Stimulated activated CD4-positive, alpha-beta T cell treated with anti-CD3 and anti-CD28 coated beads, Interleukin-15, amount 100 ng/mL, for 24 hours (primary cell): ENCODE measurements around the gene NRCAM.
"Not testable (repeated sequence)": the region's sequence is repeated elsewhere in the genome, so short reads cannot be mapped to it uniquely, and the experiment has no call there.

ENCODE experiments used
- DNase-seq: peaks from one replicate; pipeline ENCODE4 v3.0.0-alpha.2; 2020

The NRCAM gene

DNA sequence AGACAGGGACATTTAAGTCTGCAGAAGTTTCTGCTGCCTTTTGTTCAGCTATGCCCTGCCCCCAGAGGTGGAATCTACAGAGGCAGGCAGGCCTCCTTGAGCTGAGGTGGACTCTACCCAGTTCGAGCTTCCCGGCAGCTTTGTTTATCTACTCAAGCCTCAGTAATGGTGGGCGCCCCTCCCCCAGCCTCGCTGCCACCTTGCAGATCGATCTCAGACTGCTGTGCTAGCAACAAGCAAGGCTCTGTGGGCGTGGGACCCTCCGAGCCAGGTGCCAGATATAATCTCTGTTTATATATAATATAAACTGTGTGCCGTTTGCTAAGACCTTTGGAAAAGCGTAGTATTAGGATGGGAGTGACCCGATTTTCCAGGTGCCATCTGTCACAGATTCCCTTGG is 63.1 kb downstream of the NRCAM start:
- not testable (repeated sequence) for DNase-seq

DNA sequence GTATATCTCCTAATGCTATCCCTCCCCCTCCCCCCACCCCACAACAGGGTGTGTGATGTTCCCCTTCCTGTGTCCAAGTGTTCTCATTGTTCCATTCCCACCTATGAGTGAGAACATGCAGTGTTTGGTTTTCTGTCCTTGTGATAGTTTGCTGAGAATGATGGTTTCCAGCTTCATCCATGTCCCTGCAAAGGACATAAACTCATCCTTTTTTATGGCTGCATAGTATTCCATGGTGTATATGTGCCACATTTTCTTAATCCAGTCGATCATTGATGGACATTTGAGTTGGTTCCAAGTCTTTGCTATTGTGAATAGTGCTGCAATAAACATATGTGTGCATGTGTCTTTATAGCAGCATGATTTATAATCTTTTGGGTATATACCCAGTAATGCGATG is 68.5 kb downstream of the NRCAM start:
- not testable (repeated sequence) for DNase-seq

DNA sequence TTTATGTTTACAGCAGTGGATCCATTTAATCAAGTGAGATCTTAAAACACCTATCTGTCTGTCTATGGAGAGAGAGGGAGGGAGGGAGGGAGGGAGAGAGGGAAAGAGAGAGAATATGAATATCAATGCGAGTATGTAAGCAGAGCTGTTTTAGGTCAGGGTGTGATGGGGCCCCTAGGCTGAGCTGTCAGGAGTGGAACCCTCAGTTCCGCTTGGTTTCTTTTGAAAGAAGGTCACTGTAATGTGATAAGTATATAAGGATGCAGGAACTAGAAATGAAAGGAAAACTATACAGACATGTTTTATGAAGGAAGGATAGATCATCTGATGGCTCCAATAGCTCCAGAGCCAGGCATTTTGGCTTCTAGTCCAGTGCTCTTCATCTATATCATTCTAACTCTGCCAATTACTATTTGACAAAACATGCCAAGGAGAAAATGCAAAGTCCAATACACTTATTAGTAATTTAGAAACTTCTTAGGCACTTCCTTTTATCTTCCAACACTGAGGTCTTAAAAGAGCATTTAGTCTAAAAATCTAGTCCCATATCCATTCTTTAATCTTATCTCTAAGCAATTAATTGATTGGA is 70.3 kb downstream of the NRCAM start:
- no peak for DNase-seq

DNA sequence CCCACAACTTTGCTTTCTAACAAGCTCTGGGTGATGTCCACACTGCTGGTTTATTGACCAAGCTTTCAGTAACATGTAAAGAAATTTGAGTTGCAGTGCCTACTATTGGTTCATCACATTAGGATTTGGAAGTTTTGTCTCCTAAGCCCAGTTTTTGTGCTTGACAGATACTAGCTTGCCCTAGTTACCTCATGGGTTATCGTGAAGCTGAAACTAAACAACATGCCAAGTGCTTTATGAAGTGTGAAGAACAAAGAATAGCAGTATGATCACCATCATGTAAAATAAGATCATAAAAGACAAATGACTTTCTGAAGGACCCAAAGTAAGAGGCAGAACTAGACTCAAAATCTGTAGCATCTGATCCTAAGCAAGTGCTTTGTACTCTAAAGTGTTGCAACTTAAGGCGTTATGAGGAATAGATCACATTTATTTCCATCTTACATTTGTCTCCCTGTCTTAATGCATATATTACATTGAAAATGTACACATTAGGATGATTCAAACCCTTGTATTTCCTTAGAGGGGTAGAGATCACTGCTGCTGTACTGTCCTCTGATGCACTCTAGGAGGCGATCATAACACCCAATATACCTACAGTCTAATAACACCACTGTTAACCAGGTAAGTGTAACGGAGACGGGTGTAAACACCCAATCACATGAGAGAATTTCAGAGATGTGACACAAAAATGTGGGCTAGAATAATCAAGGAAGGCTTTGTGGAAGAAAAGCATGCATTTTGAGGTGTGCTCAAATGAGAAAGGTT is 71.3 kb downstream of the NRCAM start:
- DNase-seq, result no peak

DNA sequence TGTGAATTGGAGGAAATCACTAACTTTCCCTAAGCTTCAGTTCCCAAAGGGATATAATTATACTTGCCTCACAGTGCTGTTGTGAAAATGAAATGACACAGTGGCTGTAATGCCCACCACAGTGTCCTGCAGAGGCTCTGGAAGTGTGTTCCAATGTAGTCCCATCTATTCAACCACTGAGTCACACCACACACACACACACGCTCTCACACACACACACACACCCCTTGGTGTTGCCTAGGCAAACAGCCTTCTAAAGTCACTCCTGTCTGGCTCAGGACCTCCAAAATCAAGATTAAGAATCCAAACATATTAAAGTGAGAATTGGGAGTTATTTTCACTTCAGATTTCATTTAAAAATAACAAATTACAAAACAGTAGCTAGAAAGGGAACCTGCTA is 73.3 kb downstream of the NRCAM start:
- no peak for DNase-seq

DNA sequence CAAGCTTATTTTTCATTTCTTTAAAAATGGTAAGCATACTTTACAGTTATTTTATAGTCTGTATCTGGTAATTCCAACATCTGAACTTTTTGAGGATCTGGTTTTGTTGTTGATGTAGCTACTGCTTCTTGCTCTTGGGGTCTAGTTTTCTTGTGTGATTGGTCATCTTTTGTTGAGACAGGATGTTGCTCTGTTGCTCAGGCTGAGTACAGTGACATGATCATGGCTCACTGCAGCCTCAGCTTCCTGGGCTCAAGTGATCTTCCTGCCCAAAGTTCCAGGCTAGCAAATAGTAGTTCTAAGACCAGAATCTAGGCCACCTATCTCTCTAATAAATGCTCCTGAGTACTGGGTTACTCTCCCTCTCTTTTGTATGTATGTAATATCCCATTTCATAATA is 75.7 kb downstream of the NRCAM start:
- DNase-seq, result no peak

DNA sequence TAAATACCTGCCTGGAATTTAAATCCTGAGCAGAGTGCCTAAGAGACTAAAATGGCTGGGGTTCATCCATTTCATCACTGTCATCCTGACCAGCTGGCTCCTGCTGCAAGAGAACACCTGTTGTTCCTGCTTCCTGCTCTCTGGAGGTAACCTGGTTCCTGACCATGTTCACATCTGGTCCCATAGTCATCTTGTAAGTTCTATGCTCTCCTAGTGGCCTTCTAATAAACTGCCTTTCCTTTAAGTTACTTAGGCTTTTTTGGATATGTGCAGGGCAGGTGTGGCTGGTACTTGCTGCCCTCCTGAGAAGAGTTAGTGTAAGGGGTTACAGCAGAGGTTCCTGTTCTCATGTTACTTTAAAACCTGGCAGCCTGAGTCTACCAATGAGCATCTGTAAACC is 80.0 kb downstream of the NRCAM start:
- no peak for DNase-seq

DNA sequence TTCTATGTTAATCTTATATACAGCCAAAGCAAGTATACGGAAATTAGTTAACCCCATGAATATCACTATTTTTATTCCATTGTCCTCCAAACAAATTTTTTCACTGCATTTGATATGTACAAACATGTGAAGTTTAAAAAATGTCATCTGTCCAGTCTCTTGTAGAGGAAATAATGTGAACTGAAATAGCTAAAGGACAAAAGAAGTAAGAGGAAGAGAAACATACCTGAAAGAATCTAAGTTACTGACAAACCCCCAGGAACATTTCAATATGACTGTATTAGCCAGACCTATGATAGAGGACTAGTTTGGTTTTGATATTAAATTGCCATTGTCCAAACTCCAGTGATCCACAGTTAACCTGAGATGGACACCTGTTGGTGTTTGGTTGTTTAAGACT is 80.6 kb downstream of the NRCAM start:
- no peak for DNase-seq

DNA sequence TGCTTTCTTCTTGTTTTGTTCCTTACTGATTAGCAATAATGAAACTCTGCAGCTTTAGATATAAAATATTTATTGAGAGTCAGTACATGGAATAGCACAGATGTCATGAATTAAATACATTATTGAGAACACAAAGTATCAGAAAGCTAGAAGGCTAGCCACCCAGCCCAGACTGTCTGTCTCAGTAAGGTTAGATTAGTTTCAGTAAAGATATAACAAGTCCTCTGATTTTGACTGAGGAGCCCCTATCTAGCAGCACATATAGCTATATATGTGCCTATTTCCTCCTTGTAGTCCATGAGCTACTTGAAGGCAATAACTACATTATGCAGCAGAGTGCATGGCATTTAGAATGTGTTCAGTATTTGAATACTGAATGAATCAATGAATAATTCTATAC is 81.3 kb downstream of the NRCAM start:
- DNase-seq, result no peak

DNA sequence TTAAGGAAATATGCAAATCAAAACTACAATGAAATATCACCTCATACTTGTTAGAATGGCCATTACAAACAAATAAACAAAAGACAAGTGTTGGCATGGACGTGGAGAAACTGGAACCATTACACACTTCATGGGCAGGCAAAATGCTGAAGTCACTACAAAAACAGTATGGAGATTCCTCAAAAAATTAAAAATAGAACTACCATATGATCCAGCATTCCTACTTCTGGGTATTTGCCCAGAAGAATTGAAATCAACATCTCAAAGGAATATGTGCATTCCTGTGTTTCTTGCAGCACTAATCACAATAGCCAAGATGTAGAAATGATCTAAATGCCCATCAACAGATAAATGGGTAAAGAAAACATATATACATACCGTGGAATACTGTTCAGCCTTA is 83.6 kb downstream of the NRCAM start:
- DNase-seq, result no peak

DNA sequence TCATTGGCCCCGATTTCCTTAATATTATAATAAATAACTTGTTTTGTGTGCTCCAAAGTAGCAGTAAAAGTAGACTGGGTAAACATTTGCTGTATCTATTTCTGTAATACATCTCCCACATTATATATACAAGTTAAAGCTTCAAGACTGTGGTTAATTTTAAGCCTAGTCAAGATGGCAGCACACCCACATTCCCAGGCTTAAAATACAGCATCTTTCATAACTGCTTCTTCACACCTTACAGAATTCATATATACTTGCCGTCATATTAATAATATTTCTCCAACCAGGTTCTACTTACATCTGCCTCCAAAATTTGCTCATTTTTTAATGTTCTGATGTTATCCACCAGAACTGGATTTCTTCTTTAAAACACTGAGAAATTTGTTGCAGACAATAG is 85.6 kb downstream of the NRCAM start:
- no peak for DNase-seq

DNA sequence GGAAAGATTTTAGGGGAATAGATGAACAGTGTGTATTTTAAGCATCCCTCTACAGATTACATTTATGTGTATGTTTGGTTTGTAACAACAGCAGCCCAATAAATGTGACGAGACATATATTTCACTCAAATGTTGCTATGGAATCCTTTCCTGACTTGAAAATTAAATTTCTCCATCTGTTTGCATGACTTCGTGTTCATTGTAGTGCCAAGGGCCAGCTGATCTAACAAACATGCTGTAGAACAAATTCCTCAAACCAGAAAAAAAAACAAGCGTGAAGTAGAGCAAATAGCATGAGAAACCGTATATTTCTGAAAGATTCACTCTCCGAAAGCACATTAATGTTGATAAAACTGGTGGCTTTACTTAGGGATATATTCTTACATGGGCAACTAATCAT is 87.8 kb downstream of the NRCAM start:
- no peak for DNase-seq

DNA sequence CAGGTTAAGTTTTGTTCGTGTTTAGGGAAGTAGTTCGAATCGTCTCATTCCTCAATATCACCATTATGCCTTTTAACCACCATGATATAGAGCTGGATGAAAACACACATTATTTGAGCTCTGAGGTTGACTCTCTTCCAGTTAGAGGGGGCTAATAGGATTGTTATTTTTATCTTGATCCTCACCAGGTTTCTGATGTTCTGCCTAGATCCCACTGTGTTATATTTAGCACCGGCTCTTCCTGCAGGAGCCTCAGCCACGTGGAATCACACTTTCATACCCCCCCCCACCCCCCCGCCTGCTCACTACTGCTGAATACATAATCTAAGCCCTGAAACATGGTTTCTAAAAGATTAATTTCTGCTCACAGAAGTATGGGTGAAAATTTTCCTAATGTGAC is 88.3 kb downstream of the NRCAM start:
- no peak for DNase-seq

DNA sequence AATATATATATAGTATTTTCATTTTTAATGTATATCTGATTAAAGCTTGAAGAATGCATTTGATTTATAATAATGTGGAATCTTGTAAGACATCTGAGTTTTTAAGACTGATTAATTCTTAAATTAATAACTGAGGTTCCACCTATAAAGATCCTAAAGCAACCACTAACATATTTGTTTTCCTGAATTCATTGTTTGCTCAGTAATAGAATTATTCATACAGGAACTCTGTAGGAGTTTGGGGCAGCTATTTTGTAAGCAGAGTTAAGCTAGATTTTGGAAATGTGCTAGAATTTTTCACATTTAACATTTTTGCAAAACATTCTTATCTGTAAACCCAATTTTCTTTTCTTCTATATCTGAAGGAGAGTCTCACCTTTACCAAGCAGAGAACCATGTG is 88.9 kb downstream of the NRCAM start:
- no peak for DNase-seq

DNA sequence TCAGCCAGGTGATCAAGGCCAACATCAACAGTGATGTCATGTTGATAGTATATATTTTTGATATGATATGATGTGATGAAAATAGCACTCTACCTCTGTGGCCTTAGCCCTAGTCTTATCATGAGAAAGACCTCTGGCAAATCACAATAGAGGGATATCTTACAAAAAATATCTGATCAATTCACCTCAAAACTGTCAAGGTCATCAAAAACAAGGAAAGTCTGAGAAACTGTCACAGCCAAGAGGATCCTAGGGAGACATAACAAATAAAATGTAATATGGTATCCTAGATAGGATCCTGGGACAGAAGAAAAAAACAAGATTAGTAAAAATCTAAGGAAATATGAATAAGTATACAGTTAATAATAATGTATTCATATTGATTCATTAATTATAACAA is 92.6 kb downstream of the NRCAM start:
- DNase-seq, result no peak

DNA sequence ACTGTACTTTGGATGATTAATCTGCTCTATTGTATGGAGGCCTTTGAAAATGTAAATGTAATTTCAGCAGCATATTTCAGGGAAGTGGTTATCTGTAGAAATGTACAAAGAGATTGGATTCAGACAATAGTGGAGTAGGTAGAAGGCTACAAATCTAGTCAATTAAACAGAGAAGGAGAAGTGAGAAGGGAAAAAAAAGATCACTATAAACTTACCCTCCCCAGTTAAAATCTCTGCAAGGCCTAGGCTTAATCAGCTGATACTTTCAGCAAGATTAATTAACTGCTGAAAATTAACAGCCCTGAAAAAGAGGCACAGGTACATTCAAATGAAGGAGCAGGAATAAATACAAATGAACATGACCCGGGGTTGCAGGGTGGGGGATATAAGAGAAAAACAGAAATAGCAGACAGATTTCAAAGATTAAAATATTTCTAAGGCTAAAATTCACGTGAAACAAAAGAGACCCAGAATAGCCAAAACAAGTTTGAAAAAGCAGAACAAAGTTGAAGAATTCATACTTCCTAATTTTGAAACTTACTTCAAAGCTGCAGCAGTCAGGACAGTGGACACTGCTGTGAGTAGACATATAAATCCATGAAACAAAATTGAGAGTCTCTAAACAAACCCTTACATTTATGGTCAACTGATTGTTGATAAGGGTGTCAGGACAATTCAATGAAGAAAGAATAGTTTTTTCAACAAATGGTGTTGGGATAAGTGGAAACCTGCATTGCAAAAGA is 96.0 kb downstream of the NRCAM start:
- DNase-seq, result no peak

DNA sequence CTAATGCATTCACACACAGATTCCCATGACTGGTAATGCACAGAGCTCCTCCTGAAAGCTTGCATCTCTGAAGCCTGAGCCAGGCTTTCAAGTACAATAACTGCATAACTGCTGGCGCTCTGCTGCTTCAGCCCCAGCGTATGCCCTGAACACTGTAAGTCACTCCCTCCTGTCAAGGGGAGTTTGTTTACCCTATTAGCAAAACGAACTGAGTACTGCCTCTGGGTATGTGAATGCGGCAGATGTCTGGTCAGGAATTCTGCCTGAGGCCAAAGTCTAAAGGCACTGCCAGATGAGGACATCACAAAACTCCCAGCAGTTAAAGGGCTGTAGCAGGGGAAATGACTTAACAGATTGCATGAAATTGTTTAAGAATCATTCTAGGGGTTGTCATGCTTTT is 97.7 kb downstream of the NRCAM start:
- no peak for DNase-seq

DNA sequence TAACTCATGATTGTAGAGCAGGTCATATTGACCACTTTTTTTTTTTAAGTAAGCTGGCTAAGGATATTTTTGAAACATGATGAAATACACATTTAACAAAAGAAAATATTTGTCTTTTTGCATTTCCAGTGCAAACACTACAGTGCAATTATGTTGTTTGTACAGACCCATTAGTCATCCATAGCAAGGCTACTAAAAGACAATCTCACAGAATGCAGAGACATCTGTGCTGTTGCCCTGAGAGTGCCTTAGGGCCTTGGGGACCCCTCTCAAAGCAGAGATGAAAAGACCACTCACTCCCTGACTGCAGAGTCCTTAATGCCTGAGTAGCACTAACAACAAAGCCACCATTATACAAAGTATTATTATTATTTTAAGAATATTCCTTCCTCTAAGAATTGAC is 104.5 kb downstream of the NRCAM start:
- no peak for DNase-seq

DNA sequence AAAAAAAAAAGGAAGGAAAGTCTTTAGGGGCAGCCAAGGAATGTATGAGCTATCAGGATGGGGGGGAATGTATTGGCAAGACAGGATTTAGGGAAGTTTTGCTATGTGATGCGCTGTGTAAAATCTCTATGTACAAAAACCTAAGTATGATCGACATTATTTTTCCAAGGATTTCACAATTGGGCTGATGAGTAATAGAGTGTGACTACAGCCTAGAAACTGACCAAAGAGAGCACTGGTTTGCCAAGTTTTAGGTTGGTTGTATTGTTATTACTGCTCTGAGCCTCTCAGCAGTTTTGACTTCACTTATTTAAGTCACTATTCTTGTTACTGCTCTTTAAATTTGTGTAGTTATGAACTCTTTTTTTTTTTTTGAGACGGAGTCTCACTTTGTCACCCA is 107.3 kb downstream of the NRCAM start:
- DNase-seq, result no peak

DNA sequence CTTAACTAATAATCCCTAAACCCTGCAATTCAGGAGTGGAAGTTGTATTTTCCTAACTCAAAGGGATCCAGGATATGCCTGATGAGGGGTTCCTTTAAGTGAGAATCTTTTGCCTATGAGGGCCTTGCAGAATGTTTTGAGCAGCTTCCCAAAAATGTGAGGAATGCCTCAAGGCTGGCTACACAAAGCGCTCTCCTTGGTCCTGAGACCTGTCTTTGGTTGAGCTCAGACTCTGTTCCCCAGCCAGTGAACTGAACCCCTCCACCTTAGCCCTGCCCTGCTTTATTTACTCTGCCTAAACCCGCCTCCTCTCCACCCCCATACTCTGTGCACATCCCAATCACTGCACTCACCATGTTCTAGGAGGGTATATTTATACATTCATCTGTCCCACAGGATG is 108.6 kb downstream of the NRCAM start:
- DNase-seq, result no peak

DNA sequence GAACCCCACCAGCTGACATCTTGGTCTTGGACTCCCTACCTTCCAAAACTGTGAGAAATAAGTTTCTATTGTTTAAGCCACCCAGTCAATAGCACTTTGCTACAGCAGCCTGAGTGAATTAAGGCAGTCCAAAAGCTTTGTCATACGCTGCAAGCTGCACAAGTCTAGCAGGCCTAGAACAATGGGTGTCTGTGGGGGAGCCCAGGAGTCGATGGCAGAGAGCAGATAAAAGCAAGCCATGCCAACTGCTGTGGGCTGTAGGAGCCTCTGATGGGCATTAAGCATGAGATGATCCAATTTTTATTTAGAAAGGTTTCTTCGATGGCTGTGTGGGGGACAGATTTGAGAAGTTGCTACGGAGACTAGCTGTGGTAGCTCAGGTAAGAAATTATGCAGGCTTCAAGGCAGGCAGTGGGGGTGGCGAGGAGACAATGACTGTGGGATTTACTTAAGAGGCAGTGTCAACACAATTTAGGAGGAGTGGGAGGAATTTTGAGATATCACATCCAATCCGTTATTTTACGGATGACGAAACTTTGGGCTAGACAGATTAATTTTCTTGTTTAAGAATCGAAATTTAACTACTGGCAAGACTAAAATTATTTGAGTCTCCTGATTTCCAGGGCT is 110.4 kb downstream of the NRCAM start:
- no peak for DNase-seq

DNA sequence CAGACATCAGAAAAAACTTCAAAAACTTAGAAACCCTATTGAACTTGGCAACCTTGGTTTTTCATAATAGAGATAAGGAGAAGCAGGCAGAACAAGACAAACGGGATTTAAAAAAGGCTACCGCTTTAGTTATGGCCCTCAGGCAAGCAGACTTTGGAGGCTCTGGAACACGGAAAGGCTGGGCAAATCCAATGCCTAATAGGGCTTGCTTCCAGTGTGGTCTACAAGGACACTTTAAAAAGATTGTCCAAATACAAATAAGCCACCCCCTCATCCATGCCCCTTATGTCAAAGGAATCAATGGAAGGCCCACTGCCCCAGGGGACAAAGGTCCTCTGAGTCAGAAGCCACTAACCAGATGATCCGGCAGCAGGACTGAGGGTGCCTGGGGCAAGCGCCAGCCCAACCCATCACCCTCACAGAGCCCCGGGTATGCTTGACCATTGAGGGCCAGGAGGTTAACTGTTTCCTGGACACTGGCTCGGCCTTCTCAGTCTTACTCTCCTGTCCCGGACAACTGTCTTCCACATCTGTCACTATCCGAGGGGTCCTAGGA is 115.3 kb downstream of the NRCAM start:
- no peak for DNase-seq

DNA sequence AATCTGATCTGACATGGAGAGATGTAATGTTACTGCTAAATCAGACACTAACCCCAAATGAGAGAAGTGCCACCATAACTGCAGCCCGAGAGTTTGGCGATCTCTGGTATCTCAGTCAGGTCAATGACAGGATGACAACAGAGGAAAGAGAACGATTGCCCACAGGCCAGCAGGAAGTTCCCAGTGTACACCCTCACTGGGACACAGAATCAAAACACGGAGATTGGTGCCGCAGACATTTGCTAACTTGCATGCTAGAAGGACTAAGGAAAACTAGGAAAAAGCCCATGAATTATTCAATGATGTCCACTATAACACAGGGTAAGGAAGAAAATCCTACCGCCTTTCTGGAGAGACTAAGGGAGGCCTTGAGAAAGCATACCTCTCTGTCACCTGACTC is 115.8 kb downstream of the NRCAM start:
- DNase-seq, result not testable (repeated sequence)
